ENCODE results near the gene VASH1.

GRCh38 chr14:76808011-76808410, 46.7 kb downstream of the VASH1 start:
- TF ChIP-seq GATA3 (IDR thresholded peaks at IDR 0.05; ENCODE audit: low read depth, low read length): no peak
- TF ChIP-seq GATA2 (IDR thresholded peaks at IDR 0.05; ENCODE audit: low read depth, low read length): no peak
